ENCODE data around the gene SEMA3G.

SEMA3G gene

DNA sequence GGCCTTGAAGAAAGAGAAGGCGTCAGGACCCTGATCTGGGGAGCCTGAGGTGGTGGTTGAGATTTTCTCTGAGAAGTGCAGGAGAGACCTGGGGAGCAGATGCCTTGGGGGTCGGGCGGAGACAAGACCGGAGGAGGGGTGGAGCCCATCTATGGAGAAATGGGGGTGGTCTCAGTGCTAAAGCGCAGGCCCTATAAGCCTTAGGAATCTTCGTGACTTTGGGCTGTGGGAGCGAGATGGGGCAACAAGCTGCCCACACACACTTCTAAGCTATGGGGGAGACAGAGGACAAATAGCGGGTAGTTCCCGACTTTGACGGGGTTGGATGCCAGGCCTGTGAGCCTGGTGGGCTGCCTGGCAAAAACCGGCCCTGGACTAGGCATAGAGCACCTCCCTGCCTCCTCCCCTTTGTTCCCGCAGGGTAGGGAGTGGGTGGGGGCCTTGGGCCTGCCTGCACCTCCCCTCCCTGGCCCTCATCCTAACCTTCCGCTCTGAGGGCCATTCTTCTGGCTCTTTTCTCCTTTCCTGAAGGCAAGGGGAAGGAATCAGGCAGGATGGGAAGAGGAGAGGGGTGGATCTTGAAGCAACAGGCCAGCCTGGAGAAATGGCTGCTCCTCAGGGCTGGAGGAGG, 11.4 kb upstream of the SEMA3G start:
- no peak for TF ChIP-seq CTCF (IDR thresholded peaks at IDR 0.05; ENCODE audit: low read depth, low read length, missing control alignments)
- Histone ChIP-seq H3K36me3 (replicated peaks) (peaks cover 19% of the 10 kb centered on the region), H3K4me3 (ENCODE audit: low read depth, low read length) (peak overlapping the region; percentile 88), H3K27me3 (replicated peaks) (no peaks in the 10 kb centered on the region), H3K27ac (peak overlapping the region; percentile 27)
- in situ Hi-C loops (cut with HindIII; ENCODE audit: low pct_ligation_motif_present, low sequenced_read_pairs), result no loop called here
- no peak for DNase-seq

DNA sequence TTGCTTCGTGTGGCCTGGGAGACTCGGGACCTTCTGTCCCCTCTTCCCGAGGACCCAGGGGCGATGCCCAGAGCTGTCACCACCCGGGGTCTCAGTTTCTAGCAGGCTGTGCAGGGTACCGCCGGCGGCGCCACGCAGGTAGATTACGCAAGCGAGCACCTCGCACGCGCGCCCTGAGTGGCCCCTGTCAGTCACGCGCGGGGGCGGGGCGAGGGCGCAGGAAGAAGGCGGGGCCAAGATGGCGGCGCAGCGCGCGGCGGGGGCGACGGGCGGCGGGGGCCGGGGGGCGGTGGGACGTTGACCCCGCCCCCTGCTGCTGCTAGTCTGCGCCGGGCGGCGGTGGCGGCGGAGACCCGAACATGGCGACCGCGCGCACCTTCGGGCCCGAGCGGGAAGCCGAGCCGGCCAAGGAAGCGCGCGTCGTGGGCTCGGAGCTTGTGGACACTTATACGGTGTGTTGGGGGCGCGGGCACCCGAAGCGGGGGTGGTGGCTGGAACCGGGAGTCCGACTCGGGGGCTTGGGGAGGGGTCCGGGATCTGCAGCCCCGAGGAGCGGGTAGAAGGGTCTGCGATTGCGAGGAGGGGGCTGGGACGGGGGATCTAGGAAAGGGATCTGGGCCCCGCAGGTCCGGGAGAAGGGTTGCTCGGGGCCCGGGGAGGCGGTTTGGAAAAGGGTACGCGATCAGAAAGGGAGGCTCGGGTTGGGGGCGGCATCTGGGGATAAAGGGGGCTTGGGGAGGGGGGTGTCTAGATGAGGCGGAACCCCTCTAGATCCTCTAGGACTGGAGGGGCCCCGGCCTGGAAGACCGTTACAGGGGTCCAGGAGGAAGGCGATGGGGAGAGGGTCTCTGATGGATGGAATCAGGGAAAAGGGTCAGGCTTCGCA, 10.6 kb upstream of the SEMA3G start, which contains the start of gene NISCH:
TSS of gene NISCH (plus strand) at position 322 of the 886 bp plus-strand sequence. CDS start at position 360, 38 bp downstream.
- Histone ChIP-seq H3K27me3 (replicated peaks) (no peaks in the 10 kb centered on the region), H3K36me3 (replicated peaks) (peaks cover 15% of the 10 kb centered on the region), H3K27ac (peak within 1 kb of the TSS; percentile 56), H3K4me3 (ENCODE audit: low read depth, low read length) (peak within 1 kb of the TSS; percentile 88)
- in situ Hi-C loops (cut with HindIII; ENCODE audit: low pct_ligation_motif_present, low sequenced_read_pairs), result no loop called here
- peak; percentile 47 for DNase-seq
- no peak for TF ChIP-seq CTCF (IDR thresholded peaks at IDR 0.05; ENCODE audit: low read depth, low read length, missing control alignments)

DNA sequence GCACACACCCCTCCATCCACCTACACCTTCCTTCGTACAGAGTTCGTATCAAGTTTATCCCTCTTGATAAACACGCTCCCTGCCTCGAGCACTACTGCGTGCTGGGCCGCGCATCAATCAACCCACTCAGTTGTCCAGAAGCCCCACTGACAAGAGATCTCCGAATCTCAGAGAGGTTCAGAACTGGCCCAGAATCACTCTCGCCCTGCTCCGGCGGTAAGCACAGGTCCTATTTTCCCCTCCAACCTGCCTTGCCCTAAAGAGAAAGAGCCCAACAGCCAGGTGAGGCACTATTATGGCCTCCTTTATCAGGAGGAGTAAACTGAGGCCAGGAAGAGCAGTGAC, 10.0 kb upstream of the SEMA3G start:
- no peaks in the 10 kb centered on the region for H3K27me3 ChIP-seq (replicated peaks)
- peak overlapping the region; percentile 88 for H3K4me3 ChIP-seq (ENCODE audit: low read depth, low read length)
- DNase-seq, result no peak
- in situ Hi-C loops (cut with HindIII; ENCODE audit: low pct_ligation_motif_present, low sequenced_read_pairs), result no loop called here
- H3K36me3 ChIP-seq (replicated peaks), result peaks cover 13% of the 10 kb centered on the region
- TF ChIP-seq CTCF (IDR thresholded peaks at IDR 0.05; ENCODE audit: low read depth, low read length, missing control alignments), result no peak
- H3K27ac ChIP-seq, result peak overlapping the region; percentile 56

DNA sequence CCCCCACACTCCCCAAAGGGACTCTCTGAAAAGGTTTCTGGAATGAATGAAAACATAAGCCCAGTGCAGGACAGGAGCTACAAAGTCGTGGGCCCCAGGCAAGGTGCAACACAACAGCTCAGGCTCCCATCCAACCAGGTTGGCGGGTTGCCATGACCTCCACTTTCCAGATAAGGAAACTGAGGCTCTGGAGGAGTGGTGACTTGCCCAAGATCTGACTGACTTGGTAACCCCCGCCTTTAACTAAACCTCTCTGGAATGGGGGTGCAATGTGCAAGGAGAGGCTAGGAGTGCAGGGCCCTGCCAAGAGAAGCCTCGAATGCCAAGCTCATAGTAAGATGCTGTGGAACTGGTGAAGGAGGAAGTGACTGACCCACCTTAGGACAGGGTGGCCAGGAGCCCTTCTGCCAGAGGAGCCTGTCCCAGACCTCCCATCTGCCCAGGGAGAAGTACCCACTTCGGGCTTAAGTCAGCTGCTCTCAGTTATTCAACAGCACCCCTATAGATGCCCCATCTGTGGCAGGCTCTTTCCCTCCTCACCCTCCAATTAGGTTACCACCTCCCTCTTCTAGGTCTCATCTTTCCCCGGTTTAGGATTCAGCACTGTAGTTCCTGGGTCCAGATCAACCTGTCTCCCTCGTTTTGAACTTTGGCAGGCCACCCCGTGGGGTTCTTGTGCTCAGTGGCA, 9.5 kb upstream of the SEMA3G start:
- no peak for DNase-seq
- in situ Hi-C loops (cut with HindIII; ENCODE audit: low pct_ligation_motif_present, low sequenced_read_pairs), result no loop called here
- H3K27ac ChIP-seq, result no peak overlapping the region
- no peak for TF ChIP-seq CTCF (IDR thresholded peaks at IDR 0.05; ENCODE audit: low read depth, low read length, missing control alignments)
- no peaks in the 10 kb centered on the region for H3K27me3 ChIP-seq (replicated peaks)
- no peak overlapping the region for H3K4me3 ChIP-seq (ENCODE audit: low read depth, low read length)
- H3K36me3 ChIP-seq (replicated peaks), result peaks cover 8% of the 10 kb centered on the region

DNA sequence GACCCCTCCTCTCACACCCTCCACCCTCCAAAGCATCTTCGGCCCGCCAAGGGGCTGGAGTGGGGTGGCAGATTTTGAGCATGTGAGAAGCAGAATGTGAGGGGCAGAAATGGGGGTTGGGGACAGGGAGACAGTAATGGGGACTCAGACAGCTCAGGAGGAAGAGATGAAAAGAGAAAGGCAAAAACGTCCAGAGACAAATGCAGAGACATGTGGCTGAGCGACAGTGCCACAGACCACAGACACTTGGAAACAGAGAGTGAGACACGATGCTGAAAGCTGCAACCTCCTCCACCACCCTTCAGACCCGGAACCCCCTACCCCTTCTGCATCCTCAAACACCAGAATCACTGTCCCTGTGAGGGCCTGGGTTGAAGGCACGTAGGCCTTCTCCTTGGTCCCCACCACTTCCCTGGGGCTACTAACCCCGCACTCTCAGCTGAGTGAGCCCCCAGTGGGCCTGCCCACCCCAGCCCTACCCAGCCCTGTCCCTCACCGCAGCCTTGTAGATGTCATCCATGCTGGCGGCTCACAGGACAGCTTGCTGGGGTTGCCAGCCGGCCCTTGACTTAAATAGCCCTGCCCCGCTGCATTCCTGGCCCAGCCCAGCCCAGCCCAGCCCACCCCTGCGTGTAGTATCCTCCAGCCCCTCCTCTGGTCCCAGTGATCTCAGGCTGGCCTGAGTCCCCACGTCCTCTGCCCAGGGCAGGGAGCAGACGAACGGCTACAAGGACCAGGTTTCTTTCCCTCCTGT, 8.8 kb upstream of the SEMA3G start, which contains the start of gene TNNC1:
TSS of gene TNNC1 (minus strand) at position 546 of the 754 bp plus-strand sequence. CDS start at position 520, 26 bp downstream.
- no peak for DNase-seq
- Histone ChIP-seq H3K27ac (no peak within 1 kb of the TSS), H3K4me3 (ENCODE audit: low read depth, low read length) (no peak within 1 kb of the TSS), H3K27me3 (replicated peaks) (no peaks in the 10 kb centered on the region), H3K36me3 (replicated peaks) (peaks cover 1% of the 10 kb centered on the region)
- in situ Hi-C loops (cut with HindIII; ENCODE audit: low pct_ligation_motif_present, low sequenced_read_pairs), result no loop called here
- TF ChIP-seq CTCF (IDR thresholded peaks at IDR 0.05; ENCODE audit: low read depth, low read length, missing control alignments), result no peak

All from brain microvascular endothelial cell (primary cell).